Stimulated activated naive B cell treated with anti-CD40 and anti-IgM and Interleukin-4, amounts not matched to agents 10 μg/mL and 1 μg/mL and 100 μg/mL, for 72 hours (primary cell): Measurements from ENCODE around the gene THRA.
A peak's percentile ranks its signal among the peaks of the same experiment; 100 is the strongest.

ENCODE experiments used
- ATAC-seq, 2 donors: fragments of 150-1000 bp; cut with Tn5 transposase; replicated peaks; 2 replicates each; pipeline ENCODE4 v1.10.0; 2021; ENCODE audit warnings: moderate library complexity in 1 of 2
- DNase-seq: peaks from one replicate; pipeline ENCODE4 v3.0.0; 2021
- H3K27ac Mint-ChIP-seq: one replicate; pipeline ENCODE4 v1.8.0; 2022; ENCODE audit warnings: mild to moderate bottlenecking, mixed read lengths
- H3K27me3 Mint-ChIP-seq, 2 donors: one replicate each; pipeline ENCODE4 v1.8.0; 2022; ENCODE audit warnings: mixed read lengths in 2 of 2
- H3K36me3 Mint-ChIP-seq, 2 donors: one replicate each; pipeline ENCODE4 v1.8.0; 2022; ENCODE audit warnings: mixed read lengths in 2 of 2, mild to moderate bottlenecking in 1 of 2
- H3K4me1 Mint-ChIP-seq, 2 donors: one replicate each; pipeline ENCODE4 v1.8.0; 2022; ENCODE audit warnings: mixed read lengths in 2 of 2, mild to moderate bottlenecking in 1 of 2
- H3K4me3 Mint-ChIP-seq, 2 donors: one replicate each; pipeline ENCODE4 v1.8.0; 2022; ENCODE audit warnings: mild to moderate bottlenecking in 2 of 2, mixed read lengths in 2 of 2, moderate library complexity in 1 of 2
- H3K9me3 Mint-ChIP-seq, 2 donors: one replicate each; pipeline ENCODE4 v1.8.0; 2022; ENCODE audit warnings: mixed read lengths in 2 of 2, mild to moderate bottlenecking in 1 of 2

THRA gene

GRCh38 chr17:40074871-40075200, 12.1 kb downstream of the THRA start:
- H3K9me3 Mint-ChIP-seq: no peaks in the 10 kb centered on the region
- peaks cover 32 to 51% of the 10 kb centered on the region in 2 donors for H3K4me1 Mint-ChIP-seq
- H3K4me3 Mint-ChIP-seq: no peak overlapping the region
- H3K27ac Mint-ChIP-seq: no peak overlapping the region
- no peaks in the 10 kb centered on the region for H3K36me3 Mint-ChIP-seq
- no peak for ATAC-seq
- H3K27me3 Mint-ChIP-seq: no peaks in the 10 kb centered on the region
- no peak for DNase-seq

- ATAC-seq (peak; percentile 81 to 88), DNase-seq (peak; percentile 49)
- H3K9me3 Mint-ChIP-seq: no peaks in the 10 kb centered on the region
- H3K4me1 Mint-ChIP-seq: peaks cover 27 to 45% of the 10 kb centered on the region in 2 donors
- H3K27me3 Mint-ChIP-seq: no peaks in the 10 kb centered on the region
- peak overlapping the region; percentile 20 for H3K27ac Mint-ChIP-seq
- no peaks in the 10 kb centered on the region for H3K36me3 Mint-ChIP-seq
- no peak overlapping the region for H3K4me3 Mint-ChIP-seq
Measured at GRCh38 chr17:40075201-40075941, 12.6 kb downstream of the THRA start.

- ATAC-seq (no peak), DNase-seq (no peak)
- Mint-ChIP-seq H3K27ac (no peak overlapping the region), H3K4me3 (no peak overlapping the region), H3K36me3 (no peaks in the 10 kb centered on the region), H3K9me3 (no peaks in the 10 kb centered on the region), H3K4me1 (peaks cover 24 to 39% of the 10 kb centered on the region in 2 donors), H3K27me3 (no peaks in the 10 kb centered on the region)
Measured at GRCh38 chr17:40075942-40076498, 13.3 kb downstream of the THRA start.

- Mint-ChIP-seq H3K36me3 (no peaks in the 10 kb centered on the region), H3K27ac (no peak overlapping the region), H3K4me3 (no peak overlapping the region)
Measured at GRCh38 chr17:40076591-40076990, 13.8 kb downstream of the THRA start.

GRCh38 chr17:40079545-40079944, 16.8 kb downstream of the THRA start:
- Mint-ChIP-seq H3K36me3 (peaks cover 2 to 5% of the 10 kb centered on the region in 2 donors), H3K27ac (peak overlapping the region; percentile 67), H3K27me3 (no peaks in the 10 kb centered on the region), H3K4me1 (peaks cover 16 to 17% of the 10 kb centered on the region in 2 donors), H3K4me3 (no peak overlapping the region), H3K9me3 (no peaks in the 10 kb centered on the region)
- DNase-seq (no peak), ATAC-seq (no peak)

More at GRCh38 chr17:40076591-40076990, 13.8 kb downstream of the THRA start:
- no peak for DNase-seq
- ATAC-seq: no peak
- Mint-ChIP-seq H3K27me3 (no peaks in the 10 kb centered on the region), H3K4me1 (peaks cover 20 to 33% of the 10 kb centered on the region in 2 donors), H3K9me3 (no peaks in the 10 kb centered on the region)

- no peaks in the 10 kb centered on the region for H3K9me3 Mint-ChIP-seq
Measured at GRCh38 chr17:40084477-40084876, 21.7 kb downstream of the THRA start.

GRCh38 chr17:40086150-40087044, 23.6 kb downstream of the THRA start:
- Mint-ChIP-seq H3K27me3 (no peaks in the 10 kb centered on the region), H3K4me1 (peaks cover 6 to 8% of the 10 kb centered on the region in 2 donors), H3K9me3 (no peaks in the 10 kb centered on the region), H3K27ac (no peak overlapping the region), H3K4me3 (no peak overlapping the region), H3K36me3 (peaks cover 9 to 19% of the 10 kb centered on the region in 2 donors)
- DNase-seq (no peak), ATAC-seq (peak; percentile 67 to 71)

More at GRCh38 chr17:40084477-40084876, 21.7 kb downstream of the THRA start:
- Mint-ChIP-seq H3K27ac (no peak overlapping the region), H3K36me3 (peaks cover 9 to 19% of the 10 kb centered on the region in 2 donors), H3K27me3 (no peaks in the 10 kb centered on the region), H3K4me3 (no peak overlapping the region), H3K4me1 (peaks cover 0 to 7% of the 10 kb centered on the region in 2 donors)
- DNase-seq (no peak), ATAC-seq (no peak)

- no peaks in the 10 kb centered on the region for H3K27me3 Mint-ChIP-seq
- H3K9me3 Mint-ChIP-seq: no peaks in the 10 kb centered on the region
- peaks cover 6 to 11% of the 10 kb centered on the region in 2 donors for H3K4me1 Mint-ChIP-seq
- H3K36me3 Mint-ChIP-seq: peaks cover 11 to 19% of the 10 kb centered on the region in 2 donors
- no peak for ATAC-seq
- no peak overlapping the region for H3K27ac Mint-ChIP-seq
- no peak overlapping the region for H3K4me3 Mint-ChIP-seq
- no peak for DNase-seq
Measured at GRCh38 chr17:40087049-40087794, 24.5 kb downstream of the THRA start.

- no peaks in the 10 kb centered on the region for H3K9me3 Mint-ChIP-seq
- H3K36me3 Mint-ChIP-seq: peaks cover 11 to 19% of the 10 kb centered on the region in 2 donors
- no peak overlapping the region for H3K4me3 Mint-ChIP-seq
- ATAC-seq: no peak
- DNase-seq: no peak
- no peak overlapping the region for H3K27ac Mint-ChIP-seq
- no peaks in the 10 kb centered on the region for H3K27me3 Mint-ChIP-seq
- peaks cover 6 to 11% of the 10 kb centered on the region in 2 donors for H3K4me1 Mint-ChIP-seq
Measured at GRCh38 chr17:40087903-40088718, 25.3 kb downstream of the THRA start.

GRCh38 chr17:40089077-40089895, 26.5 kb downstream of the THRA start:
- DNase-seq (no peak), ATAC-seq (no peak)
- H3K4me3 Mint-ChIP-seq: no peak overlapping the region
- H3K4me1 Mint-ChIP-seq: peaks cover 12 to 19% of the 10 kb centered on the region in 2 donors
- H3K9me3 Mint-ChIP-seq: no peaks in the 10 kb centered on the region
- peaks cover 21 to 26% of the 10 kb centered on the region in 2 donors for H3K36me3 Mint-ChIP-seq
- no peaks in the 10 kb centered on the region for H3K27me3 Mint-ChIP-seq
- H3K27ac Mint-ChIP-seq: no peak overlapping the region

GRCh38 chr17:40090237-40091119, 27.7 kb downstream of the THRA start:
- H3K9me3 Mint-ChIP-seq: no peaks in the 10 kb centered on the region
- H3K27ac Mint-ChIP-seq: peak overlapping the region; percentile 33

More at GRCh38 chr17:40090237-40091119, 27.7 kb downstream of the THRA start:
- DNase-seq: no peak
- Mint-ChIP-seq H3K4me3 (no peak overlapping the region), H3K36me3 (peaks cover 27 to 32% of the 10 kb centered on the region in 2 donors), H3K27me3 (no peaks in the 10 kb centered on the region), H3K4me1 (peaks cover 19 to 26% of the 10 kb centered on the region in 2 donors)
- no peak for ATAC-seq
